Smooth muscle cell of the pulmonary artery (primary cell): ENCODE results near the gene S100A10. TPM values are rescaled to one million over a fixed set of nuclear protein-coding genes. Genes with fewer than 3 reads are reported as not detected.

ENCODE experiments used
- total RNA-seq: library from RNA; depleted of rRNA; stranded (reverse); fragments of >200 nt; gene quantifications from 2 replicates; pipeline ENCODE4 v1.2.3, GENCODE V29; 2014

The S100A10 gene
- total RNA-seq = 131 and 191 TPM in 2 replicates

GRCh38 chr1:151993734-151994496 lies at the start of gene S100A10:
Gene S100A10, minus strand, starts transcription at chr1:151993859. Its CDS starts 7,629 bp downstream, at chr1:151986230.

GRCh38 chr1:152036267-152037216 lies 42.9 kb upstream of the S100A10 start, which contains the start of gene S100A11:
Gene S100A11, minus strand, starts transcription at chr1:152037004. Its CDS starts 89 bp downstream, at chr1:152036915.

Other genes with a start within 250 kb of the S100A10 start
- 36.1 and 41.5 TPM in 2 replicates for gene MRPL9, start 230.4 kb downstream of the S100A10 start, total RNA-seq
- 2.3 and 3.1 TPM in 2 replicates for gene TDRKH, start 203.4 kb downstream of the S100A10 start, total RNA-seq
- gene LINGO4, start 188.4 kb downstream of the S100A10 start, total RNA-seq = not detected in 2 replicates
- 0.03 TPM in 1 of 2 replicates, not detected in the other for gene RORC, start 162.1 kb downstream of the S100A10 start, total RNA-seq
- gene C2CD4D, start 154.0 kb downstream of the S100A10 start, total RNA-seq = not detected in 2 replicates
- not detected in 2 replicates for gene THEM5, start 140.1 kb downstream of the S100A10 start, total RNA-seq
- gene THEM4, start 84.3 kb downstream of the S100A10 start, total RNA-seq = 6.5 and 10.7 TPM in 2 replicates
- gene S100A11, start 43.1 kb upstream of the S100A10 start, total RNA-seq = 77.9 and 105 TPM in 2 replicates
- gene TCHHL1, start 95.2 kb upstream of the S100A10 start, total RNA-seq = not detected in 2 replicates
- gene TCHH, start 121.6 kb upstream of the S100A10 start, total RNA-seq = 0.03 TPM in 1 of 2 replicates, not detected in the other
- gene RPTN, start 165.4 kb upstream of the S100A10 start, total RNA-seq = not detected in 2 replicates
- not detected in 2 replicates for gene HRNR, start 230.3 kb upstream of the S100A10 start, total RNA-seq